ENCODE measurements around the gene CCDC74A.
"Not testable (repeated sequence)": the region's sequence is repeated elsewhere in the genome, so short reads cannot be mapped to it uniquely, and the experiment has no call there.

CCDC74A gene

DNA sequence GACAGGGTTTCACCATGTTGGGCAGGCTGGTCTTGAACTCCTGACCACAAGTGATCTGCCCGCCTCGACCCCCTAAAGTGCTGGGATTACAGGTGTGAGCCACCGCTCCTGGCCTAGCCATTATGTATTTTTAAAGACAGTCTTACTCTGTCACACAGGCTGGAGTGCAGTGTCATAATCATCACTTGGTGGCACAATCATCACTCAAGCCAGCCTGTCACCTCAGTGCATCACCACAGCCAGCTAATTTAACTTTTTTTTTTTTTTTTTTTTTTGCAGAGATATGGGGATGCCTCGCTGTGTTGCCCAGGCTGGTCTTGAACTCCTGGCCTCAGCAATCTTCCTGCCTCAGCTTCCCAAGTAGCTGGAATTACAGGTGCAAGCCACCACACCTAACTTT lies 24.1 kb upstream of the CCDC74A start:
- not testable (repeated sequence) for DNase-seq

DNA sequence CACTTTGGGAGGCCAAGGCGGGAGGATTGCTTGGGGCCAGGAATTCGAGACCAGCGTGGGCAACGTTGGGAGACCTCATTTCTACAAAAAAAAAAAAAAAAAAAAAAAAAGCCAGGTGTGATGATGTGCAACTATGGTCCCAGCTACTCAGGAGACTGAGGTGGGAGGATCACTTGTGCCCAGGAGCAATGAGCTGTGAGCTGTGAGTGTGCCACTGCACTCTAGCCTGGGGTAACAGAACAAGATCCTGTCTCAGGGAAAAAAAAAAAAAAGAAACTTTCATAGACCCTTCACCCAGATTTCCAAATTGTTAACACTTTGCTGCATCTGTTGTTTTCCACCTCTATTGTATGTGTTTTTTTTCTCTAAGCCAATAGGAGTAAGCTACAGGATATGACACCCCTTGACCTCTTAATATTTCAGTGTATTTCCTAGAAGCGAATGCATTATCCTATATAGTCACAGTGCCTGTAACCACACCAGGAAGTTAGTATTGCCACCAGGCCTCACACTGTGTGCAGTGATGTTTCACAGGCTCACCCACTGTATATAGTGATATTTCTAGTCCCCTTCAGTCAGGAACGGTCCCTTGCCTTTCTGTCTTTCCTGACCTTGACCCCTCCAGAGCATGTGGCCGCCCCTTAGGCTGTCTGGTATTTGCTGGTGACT lies 23.5 kb upstream of the CCDC74A start:
- not testable (repeated sequence) for DNase-seq

DNA sequence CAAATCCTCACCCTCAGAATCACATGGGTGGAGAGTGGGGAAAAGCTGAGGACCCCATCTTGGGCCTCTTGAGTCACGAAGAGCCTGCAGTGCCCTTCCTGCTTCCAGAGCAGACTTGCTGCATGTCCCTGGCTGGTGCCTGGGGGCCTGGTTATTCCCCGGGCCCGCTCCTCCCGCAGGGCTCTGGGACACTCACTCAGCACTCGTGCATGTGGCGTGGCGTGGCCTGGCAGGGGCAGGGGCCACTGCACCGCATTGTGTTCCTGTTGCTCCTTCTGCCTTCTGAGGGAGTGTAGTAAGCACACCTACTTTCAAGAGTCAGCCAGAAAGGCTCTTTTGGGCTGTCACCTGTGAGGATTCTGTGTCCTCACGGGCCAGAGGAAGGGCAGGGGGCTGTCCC lies 18.1 kb upstream of the CCDC74A start:
- no peak for DNase-seq

DNA sequence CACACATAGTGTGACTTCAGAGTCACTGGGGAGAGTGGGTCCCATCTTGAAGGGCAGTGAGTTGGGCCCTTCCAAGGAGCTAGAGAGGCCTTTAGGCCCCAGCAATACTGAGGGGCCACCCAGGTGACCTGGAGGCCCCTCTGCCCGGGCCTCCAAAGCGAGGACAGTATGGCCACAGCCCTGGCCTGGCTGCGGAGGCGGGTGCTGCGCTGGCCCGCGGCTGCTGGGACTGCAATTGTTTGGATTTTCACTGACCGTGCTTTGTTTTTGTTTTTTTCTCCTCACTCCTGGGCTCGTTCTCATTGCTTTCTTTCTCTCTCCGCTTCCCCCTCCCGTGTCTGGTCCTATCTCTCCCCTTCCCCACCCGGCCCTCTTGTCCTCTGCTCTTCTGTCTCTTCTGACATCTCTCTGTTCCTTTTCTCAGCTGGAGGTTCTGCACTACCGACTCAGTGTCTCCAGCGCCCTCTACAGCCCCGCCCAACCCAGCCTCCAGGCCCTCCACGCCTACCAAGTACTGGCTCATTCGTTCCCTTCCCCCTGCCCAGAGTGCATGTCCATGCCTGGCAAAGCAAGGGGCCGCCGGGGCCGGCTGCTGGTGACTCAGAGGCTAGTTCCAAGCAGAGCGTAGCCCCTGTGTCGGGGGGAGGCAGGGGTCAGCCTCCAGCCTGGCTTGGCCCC lies 16.3 kb upstream of the CCDC74A start:
- not testable (repeated sequence) for DNase-seq

DNA sequence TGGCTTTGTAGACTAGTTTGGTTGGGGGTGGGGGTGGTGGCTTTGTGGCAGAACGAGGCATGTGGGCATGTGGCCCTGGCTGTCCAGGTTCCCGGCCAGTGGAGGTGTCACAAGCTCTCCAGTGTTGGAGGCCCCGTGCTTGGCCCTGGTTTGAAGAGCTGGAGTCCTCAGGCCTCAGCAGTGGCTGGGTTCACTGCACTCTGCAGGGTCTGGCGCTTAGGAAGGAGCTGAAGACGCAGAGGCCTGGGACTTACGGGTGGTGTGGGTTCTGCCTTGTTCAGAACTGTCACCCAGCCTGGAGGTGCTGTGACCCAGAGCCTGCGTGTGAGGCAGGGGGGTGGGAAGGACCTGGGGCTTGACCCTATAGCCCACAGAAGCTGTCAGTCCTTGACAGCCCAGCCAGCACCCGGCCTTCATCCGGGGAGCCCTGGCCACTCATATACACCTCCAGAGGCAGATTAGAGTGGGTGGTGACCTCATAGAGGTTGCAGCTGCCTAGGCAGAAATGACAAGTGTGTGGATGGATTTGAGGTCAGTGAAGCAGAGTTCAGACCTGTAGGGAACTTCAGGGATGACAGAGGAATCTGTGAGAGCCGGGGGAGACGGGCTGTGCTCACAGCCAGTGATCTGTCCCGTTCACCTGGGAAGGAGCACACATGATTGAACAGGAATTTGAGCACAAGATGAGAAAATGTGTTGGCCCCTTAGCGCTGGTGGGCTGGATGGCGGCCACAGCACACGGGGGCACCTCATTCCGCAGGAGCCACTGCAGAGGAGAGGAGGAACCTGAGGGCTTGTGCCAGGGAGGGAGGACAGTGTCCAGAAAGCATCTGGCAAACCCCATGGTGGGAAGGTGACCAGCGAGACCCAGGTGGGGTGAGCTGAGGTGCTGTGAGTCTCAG lies 15.5 kb upstream of the CCDC74A start:
- DNase-seq: not testable (repeated sequence)

DNA sequence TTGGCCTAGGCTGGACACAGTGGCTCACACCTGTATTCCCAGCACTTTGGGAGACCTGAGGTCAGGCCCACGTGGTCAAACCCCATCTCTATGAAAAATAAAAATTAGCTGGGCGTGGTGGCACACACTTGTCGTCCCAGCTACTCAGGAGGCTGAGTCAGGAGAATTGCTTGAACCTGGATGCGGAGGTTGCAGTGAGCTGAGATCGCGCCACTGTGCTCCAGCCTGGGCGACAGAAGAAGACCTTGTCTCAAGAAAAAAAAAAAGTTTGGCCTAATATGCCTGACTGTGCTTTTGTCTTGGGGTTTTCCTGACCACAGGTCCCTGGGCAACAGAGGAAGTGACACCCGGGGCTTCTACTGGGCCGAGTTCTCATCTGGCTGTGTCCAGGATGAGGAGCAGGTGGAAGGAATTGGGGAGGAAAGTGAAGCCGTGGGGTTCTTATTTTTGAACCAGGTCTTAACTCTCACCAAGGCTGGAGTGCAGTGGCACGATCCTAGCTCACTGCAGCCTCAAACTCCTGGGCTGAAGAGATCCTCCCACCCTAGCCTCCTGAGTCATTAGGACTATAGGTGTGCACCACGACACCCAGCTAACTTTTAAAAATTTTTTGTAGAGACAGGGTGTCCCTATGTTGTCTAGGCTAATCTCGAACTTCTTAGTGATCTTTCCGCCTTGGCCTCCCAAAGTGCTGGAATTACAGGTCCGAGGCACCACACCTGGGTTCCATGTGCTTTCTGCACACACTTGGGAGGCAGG lies 13.1 kb upstream of the CCDC74A start:
- not testable (repeated sequence) for DNase-seq

DNA sequence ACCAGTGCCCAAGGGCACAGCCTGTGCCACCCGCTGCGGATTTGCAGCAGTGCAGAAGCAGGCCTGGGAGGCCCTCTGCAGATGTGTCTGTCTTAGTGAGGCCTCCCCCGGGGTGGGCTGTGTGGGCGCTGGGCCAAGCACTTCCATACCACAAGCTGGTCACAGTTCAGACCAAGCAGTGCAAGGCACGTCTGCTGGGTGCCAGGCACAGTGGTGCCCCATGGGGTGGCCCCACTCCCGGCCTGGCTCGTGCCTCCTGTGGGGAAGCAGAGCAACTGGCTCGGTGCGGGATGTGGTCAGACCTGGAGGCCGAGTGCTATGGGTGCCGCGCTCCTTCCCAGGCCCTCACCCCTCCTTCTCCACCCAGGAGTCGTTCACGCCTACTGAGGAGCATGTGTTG lies 12.5 kb upstream of the CCDC74A start:
- not testable (repeated sequence) for DNase-seq

DNA sequence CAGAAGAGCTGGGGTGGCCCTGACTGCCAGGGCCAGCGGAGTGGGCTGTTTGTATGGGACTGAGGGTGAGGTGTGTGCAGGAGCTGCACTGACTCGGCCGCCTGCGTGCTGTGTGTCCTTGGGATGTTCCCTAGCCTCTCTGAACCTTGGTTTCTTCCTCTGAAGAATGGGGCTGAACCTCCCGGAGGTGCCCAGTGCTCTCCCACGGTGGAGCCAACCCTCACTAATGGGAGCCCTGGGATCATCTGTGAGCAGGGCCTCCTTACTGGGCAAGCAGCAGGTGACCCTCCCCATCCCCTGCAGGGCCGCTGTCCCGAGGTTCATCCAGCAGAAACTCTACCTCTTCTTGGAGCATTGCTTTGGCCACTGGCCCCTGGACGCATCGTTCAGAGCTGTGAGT lies 11.7 kb upstream of the CCDC74A start:
- DNase-seq: no peak

DNA sequence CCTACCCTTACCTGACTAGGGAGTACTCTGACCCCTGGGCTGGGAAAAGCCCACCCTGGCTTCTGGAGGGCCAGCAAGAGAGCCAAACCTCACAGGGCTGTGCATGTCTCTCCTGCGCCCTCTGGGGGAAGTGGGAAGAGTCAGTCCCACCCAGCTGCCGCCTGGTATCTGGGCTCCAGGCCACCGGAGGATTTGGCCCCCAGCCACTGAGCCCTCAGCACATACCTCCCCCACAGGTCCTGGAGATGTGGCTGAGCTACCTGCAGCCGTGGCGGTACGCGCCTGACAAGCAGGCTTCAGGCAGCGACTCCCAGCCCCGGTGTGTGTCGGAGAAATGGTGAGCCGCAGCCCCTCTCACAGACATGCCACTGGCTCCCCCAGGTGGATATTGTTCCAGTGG lies 11.1 kb upstream of the CCDC74A start:
- not testable (repeated sequence) for DNase-seq

DNA sequence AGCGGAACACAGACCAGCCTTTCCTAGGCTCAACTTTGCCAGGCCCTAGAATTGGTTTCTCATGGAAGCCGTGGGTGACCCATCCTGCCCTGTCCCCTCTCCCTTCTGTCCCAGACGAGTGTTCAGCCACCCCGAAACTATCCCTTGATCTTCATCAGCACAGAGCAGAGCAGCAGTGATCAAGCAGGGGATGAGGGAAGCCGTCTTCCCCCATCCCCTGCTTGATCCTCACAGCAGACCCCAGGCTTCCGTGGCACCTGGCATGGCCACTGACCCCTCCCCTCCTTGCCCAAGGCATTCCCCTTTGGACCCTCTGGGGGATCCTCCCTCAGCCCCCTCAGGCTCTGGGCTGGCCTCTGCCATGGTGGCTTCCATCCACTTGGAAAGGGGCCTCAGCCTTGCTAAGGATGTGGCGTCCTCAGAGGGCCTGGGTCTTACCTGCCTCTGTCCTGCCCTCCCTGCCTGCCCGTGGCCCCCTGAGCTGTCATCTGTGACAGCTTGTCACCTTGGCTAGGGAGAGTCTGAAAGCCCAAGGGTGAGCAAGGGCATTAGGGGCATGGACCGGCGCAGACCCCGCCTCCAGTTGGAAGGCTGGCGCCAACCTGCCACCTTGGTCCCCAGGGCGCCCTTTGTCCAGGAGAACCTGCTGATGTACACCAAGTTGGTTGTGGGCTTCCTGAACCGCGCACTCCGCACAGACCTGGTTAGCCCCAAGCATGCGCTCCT lies 10.4 kb upstream of the CCDC74A start:
- no peak for DNase-seq

DNA sequence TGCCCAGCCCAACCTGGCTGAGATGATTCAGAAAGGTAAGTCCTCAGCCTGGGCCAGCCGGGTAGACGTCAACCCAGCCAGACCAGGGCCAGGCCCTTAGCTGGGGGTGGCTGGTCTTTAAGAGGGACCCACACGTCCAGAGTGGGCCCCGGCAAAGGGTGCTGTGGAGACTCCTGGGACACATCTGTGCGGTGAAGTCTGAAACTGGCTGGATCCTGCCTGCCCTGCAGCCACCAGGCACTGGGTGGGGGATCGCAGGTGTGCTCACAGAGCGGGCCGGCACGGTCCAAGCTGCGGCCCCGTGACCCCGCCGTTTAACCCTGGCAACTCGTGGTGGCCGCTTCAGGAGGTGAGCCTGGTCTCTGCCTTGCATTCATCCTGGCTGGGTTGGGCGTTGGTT lies 9.8 kb upstream of the CCDC74A start:
- not testable (repeated sequence) for DNase-seq

DNA sequence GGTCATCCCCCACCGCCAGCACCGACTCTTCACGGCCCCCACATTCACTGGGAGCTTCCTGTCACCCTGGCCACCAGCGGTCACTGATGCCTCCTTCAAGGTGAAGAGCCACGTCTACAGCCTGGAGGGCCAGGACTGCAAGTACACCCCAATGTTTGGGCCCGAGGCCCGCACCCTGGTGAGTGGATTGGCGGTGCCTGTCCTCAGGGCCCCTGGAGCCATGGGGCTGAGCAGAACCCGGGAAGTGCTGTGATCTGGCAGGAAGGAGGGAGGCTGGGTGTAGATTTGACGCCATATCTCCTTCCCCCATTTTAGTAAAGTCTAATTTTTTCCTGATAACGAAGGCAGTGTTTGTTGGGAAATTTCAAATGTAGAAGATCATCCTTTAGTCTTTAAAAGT lies 9.2 kb upstream of the CCDC74A start:
- not testable (repeated sequence) for DNase-seq

DNA sequence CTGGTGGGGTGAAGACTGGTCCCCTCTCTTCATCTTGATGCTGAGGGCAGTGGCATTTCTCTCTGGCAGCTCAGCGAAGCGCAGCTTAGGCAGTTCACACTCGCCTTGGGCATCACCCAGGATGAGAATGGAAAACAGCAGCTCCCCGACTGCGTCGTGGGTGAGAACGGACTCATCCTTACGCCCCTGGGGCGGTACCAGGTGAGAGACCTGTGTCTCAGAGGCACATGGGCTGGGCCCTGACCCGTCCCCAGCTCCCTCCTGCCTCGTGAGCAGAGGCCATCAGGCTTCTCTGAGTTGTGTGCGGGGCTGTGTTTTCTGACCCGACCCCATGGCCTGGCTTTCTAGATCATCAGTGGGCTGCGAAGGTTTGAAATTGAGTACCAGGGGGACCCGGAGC lies 8.2 kb upstream of the CCDC74A start:
- DNase-seq: no peak

DNA sequence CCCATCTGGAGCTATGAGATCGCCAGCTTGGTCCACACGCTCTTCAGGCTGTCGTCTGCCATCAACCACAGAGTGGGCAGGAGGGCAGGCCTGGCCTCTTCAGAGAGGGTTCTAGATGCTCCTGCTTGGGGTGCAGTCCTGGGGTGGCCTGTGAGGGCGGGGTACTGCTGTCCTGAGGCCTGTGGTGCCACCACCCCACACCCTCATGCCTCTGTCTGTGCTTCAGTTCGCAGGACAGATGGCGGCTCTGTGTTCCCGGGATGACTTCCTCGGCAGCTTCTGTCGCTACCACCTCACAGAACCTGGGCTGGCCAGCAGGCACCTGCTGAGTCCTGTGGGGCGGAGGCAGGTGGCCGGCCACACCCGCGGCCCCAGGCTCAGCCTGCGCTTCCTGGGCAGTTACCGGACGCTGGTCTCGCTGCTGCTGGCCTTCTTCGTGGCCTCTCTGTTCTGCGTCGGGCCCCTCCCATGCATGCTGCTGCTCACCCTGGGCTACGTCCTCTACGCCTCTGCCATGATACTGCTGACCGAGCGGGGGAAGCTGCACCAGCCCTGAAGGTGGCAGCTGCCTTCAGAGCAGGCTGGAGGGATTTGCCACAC lies 7.7 kb upstream of the CCDC74A start:
- not testable (repeated sequence) for DNase-seq

DNA sequence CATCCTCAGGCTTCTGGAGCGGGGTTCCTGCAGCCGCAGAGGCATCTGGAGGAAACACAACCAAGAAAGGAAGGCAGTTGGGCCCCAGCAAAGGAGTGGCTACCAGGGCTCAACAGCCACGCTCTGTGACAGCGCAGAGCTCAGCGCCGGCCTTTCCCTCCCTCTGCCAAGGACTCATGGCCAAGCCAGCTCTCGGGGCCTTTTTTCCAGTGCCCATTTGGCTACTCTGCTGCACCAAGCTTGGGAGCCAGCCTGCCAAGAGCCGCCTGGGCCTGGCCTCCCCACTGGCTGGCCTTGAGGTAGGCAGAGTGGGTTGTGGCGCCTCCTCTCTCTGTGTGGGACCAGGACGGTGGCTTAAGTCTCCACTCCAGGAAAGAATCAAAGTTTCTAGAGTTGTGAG lies 7.2 kb upstream of the CCDC74A start:
- no peak for DNase-seq

DNA sequence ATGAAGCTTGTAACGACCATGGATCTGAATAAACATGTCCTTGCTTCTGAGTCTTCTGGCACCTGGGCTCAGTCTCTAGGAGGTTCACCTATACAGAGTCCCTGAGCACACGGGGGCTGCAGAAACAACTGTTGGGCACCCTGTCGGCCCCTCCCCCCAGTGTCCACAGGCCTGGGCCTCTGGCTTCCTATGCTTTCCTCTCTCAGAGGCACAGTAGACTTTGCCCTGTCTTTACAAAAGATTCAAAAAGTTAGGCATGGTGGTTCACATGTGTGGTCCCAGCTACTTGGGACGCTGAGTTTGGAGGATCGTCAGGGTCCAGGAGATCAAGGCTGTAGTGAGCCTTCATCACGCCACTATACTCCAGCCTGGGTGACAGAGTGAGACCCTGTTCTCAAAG lies 6.2 kb upstream of the CCDC74A start:
- not testable (repeated sequence) for DNase-seq

DNA sequence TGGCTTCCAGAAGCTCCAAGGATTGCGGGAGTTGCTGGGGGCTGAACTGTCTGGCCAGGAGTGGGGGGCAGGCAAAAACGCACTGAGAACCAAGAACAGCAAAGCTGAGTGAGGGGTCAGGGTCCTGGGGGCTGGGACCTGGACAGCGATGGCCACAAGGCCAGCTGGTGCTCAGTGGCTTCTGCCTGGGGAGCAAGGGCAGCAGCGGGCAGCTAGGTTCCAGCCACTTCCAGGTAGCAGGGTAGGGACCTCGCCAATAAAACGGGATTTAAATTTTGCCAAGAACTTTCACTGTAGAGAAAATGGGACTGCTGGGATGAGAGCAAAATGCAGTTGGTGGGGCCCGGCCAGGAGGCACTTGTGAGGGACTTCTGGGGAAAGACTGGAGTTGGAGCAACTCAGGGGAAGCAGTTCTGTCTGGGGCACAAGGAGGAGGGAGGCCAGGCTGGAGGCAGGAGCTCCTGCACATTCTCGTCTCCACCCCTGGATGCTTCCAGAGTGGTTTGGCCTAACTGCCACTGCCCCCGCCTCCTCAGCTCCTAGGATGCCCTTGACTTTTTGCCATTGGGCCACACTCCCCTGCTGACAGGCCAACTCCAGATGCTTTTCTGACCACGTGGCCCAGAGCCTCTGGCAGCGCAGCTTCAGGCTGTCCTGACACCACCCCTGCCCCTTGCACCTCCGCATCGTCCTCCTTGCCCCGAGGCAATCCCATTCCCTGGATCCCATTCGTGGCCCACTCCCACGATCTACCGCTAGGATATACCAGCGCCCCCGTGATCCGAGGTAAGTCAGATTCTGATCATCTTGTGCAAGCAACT lies 5.5 kb upstream of the CCDC74A start:
- DNase-seq: no peak

DNA sequence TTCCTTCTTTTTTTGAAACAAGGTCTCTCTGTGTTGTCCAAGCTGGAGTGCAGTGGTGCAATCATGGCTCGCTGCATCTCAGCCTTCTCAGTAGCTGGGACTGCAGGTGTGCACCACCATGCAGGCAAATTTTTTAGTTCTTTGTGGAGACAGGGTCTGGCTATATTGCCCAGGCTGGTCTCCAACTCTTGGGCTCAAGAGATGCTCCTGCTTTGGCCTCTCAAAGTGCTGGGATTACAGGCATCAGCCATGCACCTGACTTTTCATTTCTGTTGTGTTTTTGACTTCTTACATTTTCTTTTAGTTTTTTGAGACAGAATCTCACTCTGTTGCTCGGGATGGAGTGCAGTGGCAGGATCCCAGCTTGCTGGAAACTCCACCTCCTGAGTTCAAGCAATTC lies 2.4 kb upstream of the CCDC74A start:
- not testable (repeated sequence) for DNase-seq

DNA sequence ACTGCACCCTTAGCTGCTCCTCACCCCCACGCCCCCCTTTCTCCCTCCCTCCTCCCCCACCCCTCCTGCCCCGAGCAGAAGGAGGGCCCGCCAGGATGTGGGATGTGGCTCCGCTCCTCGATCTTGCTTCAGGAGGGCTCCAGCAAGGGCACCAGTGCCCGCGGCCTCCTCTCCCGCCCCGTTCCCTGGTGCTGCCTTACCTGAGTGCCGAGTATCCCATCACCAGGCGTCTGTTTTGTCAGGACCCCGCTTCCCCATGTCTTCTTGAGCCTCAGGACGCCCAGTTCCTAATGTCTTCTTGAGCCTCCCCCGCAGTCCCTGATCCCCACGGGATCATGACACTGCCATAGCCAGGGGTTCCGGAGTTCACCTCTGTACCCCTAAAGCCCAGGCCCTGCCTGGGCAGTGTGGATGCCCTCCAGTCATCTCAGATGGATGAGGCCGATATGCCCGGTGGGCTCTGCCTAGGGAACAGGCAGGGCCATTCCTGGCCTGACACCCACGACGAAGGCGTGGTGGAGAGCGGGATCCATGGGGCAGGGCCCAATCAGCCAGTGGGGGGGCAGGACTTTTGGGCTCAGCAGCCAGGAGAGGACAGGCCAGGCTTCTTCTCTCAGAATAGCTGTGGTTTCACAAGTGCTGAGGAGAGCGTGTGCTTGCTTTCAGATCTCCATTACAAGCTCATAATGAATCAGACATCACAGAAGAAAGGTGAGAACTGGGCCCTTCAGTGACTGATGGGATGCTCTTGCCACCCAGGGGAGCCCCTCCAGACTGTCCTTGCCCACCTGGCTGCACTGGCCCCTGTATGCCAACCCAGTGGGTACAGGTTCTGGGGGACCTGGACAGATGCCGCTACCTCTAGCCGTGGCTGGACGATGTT lies 1.5 kb downstream of the CCDC74A start:
- DNase-seq: not testable (repeated sequence)
